Anterior cingulate cortex (tissue), 58 donors: ENCODE measurements around the gene SFXN1.
"Not testable (repeated sequence)": the region's sequence is repeated elsewhere in the genome, so short reads cannot be mapped to it uniquely, and the experiment has no call there.

Experiments
- DNase-seq, 58 donors: peaks; one replicate each; lab custom pipeline; 2025; lab: John Stamatoyannopoulos, UW

Gene SFXN1, protein sequence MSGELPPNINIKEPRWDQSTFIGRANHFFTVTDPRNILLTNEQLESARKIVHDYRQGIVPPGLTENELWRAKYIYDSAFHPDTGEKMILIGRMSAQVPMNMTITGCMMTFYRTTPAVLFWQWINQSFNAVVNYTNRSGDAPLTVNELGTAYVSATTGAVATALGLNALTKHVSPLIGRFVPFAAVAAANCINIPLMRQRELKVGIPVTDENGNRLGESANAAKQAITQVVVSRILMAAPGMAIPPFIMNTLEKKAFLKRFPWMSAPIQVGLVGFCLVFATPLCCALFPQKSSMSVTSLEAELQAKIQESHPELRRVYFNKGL

DNA sequence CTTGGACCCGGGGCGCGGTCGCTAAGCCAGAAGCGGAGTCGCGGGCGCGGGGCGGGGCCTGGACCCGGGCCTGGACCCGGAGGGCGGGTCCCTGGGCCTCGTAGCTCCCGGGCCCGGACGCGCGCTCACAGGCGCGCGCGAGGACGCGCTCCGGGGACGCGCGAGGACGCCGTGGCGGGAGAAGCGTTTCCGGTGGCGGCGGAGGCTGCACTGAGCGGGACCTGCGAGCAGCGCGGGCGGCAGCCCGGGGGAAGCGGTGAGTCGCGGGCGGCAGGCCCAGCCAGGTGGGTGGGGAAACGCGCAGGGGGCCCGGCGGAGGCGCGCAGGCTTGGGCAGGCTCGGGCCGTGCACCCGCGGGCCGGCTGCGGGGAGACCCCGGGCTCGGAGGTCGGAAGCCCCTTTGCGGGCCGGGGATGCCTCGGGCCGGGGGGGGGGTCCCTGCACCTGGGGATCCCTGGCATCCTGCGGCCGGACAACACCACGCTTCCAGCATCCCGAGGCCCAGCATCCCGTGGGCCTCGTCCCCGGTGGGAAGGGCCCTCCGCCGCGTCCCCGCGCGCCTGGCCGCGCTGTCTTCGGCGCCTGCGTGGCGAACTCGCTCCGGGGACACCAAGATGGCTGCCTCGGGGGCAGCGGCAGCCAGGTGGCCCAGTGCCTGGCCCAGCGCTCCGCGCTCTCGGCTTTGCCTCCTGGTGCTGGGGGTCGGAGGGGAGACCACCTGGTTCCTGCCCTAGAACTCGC is at the start of gene SFXN1:
SFXN1 (plus strand) TSS at position 177 of the 741 bp plus-strand sequence. CDS start 13,544 bp downstream, outside the sequence.
- peak in 57 of 58 donors; percentile 18 to 87 (median 71) for DNase-seq

DNA sequence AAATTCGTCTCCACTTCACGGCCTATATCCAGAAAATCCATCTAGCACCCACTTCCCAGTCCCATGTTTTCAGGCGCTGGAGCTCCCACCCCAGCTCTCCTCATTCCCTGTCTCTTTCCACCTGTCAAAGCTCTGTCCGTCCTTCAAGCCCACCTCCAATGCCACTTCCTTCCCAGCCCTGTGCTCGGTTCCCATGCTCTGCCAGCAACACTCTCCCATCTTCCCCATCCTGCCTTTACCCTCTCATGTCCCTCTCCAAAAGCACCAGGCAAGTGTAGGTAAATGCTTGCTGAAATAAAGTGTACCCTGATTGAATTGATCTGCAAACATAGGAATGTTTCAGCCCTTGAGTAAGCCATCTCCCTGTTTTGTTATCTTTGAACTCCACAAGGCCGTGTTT is 43.6 kb upstream of the SFXN1 start:
- DNase-seq = no peak

DNA sequence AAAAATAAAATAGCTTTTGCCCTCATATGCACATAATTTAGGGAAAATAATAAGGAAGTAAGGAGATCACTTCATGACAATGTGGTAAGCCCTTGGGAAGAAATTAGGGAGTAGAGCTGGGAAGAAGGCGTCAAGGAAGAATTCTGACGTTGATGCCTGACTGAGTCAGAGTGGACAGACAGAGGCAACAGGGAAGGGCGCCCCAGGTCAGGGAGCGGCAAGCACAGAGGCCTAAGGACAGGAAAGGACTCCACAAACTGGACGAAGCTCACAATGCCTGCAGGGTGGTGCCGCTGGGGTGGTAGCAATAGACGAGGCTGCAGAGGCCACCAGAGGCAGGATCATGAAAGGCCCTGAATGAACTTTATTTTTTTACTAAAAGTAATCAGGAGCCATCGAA is 42.0 kb upstream of the SFXN1 start:
- no peak for DNase-seq

DNA sequence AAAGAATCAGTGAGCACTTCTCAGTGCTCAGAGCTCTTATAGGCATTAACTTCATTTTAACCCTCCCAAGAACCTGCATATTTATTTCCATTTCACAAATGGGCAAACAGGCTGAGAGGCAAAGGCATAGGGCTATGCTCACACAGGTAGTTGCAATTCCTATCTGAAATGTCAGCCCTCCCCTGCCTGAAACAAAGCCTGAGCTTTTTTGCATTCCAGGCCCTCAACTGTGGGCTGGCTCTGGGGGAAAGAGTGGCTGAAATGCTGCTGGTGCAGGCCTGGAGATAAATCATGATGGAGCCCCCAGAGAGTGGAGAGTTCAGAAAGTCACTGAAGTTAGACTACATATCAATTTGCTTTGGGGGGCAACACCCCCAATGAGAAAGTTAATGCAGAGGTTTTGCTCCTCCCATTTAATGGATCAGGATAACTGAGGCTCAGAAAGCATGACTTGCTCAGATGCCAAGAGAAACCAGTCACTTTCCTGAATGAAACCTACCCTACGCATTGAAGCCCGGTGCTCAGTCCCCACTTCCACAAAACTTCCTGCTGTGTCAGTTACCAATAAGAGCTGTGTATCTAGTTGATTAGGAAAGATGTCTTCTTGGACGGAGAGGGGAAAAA is 40.0 kb upstream of the SFXN1 start:
- DNase-seq = no peak

DNA sequence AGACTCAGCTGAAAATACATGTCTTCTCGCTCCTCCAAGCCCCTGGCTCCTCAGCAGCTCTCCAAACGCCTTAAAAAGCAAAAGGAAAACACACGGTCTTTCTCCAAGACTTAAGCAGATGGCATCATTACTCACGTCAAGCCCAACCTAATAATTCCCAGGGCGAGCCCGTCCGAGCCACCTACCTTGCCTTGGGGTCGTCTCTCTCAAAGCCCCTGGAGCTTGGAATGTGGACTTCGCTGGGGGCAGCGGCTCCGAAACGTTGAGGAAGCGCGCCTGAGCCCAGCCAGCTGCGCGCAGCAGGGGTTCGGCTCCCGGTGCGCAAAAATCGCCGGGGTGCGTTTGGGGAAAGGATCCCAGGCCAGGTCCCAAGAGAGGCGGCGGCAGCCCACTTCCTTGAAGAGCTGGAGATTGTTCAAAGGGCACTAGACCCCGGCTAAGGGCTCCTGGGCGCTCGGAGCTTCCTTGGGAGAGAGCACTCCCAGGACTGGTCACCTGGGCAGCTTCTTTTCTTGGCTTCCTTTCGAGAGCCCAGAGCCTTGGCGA is 34.8 kb upstream of the SFXN1 start:
- DNase-seq = no peak

DNA sequence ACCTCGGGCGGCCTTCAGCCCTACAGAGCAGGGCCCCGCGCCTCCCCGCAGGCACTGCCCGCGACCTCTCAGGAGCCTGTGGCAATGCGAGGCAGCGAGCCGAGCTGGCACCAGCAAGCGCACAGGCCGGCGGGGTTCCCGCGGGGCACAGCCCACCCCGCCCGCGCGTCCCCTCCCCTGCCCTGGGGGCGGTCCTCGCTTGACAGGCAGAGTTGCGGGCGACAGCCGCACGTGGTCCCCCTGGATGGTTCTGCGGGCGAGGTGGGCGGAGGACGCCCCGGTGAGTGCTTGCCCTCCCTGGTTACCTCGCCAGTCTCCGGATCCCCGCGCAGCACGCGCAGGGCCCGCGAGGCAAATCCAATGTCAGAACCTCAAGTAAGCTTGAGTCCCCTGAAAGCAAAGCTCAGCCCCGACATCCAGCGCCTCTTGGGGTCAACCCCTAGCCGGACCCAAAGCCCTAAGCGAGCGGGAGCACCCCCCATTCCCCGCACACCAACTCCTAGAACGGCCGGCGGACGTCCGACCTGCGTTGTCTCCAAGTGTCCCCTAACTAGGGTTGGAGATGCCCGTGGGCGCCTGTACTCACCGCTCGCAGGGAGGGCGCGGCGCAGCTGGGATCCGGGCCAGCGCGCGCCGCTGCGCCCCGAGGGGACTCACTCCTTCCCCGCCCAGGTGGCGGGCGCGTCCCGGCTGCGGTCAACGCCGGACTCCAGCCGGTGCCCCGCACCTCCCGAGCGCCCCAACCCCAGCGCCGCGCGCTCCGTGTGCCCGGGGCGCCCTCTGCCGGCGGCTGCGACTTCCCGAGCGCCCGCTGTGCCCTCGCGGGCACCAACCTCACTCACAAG is 34.1 kb upstream of the SFXN1 start, which contains the start of gene DRD1:
DRD1 (minus strand) TSS at position 123 of the 845 bp plus-strand sequence. CDS start 1,083 bp downstream, outside the sequence.
- DNase-seq = peak in 40 of 58 donors; percentile 9 to 66 (median 35)

DNA sequence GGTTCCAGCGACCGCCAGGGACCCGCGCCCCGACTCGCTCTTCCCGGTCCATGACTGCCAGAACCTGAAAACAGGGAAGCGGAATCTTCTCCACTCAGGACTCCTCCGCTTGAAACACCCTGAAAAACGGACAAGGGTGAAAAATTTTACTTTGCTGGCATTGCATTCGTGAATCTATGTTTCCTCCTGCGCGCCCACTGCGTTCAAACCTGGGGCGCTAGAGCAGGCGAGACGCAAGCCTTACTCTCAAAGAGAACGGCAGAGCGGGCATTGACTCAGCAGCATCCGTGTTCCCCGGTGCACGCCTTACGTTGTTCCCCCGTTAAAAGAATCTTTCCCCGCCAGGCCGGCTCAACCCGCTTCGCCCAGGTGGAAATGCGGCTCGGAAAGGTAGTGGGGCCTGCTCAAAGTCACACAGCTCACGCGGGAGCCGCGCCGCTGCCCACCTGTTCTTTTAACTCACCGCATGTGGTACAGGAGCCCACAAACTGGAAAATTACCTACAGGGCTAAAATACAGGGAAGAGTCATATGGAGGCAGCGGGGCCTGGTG is 33.4 kb upstream of the SFXN1 start:
- peak in 1 of 58 donors; percentile 32 for DNase-seq

DNA sequence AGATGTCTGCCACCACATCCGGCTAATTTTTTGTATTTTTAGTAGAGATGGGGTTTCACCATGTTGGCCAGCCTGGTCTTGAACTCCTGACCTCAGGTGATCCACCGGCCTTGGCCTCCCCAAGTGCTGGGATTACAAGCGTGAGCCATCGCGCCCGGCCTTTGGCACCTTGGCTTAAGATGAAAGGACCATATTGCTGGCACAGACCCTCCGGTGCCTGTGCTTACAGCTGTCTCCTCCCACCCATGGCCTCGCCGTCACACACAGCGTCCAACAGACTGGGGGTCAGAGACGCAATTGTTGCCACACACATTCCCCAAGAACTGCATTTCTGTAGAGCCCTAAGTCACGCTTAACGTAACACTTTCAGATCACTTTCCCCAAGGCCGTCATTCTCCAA is 32.0 kb upstream of the SFXN1 start:
- DNase-seq = not testable (repeated sequence)

DNA sequence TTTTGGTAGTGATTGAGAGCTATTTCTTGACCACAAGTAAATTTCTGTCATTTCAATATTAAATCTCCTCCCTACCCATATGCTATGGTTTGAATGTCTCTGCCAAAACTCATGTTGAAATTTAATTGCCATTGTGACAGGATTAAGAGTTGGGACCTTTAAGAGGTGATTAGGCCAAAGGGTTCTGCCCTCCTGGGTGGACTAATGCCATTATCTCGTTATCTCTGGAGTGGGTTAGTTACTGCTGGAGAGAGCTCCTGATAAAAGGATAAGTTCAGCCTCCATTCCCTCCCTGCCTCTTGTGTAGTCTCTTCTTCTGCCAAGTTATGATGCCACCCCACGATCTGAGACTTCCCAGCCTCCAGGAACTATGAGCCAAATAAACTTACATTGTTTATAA is 30.8 kb upstream of the SFXN1 start:
- no peak for DNase-seq

DNA sequence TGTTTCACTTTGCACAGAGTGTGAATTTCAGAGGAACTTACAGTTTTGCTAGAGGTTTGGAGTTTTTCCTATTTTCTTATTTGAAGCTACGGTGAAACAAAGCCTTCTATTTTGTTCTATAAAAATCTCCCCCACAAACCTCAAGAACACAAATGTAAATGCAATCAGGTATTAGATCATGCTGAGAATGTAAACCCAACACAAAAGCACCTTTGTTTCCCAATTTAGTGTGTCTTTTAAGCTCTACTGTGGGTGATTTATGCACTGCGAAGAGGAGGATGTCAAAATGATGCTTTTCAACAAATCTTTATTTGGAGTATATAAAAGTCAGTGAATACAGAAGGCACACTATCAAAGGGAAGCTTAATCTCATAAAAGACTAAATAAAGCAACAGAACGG is 30.1 kb upstream of the SFXN1 start:
- DNase-seq = no peak

DNA sequence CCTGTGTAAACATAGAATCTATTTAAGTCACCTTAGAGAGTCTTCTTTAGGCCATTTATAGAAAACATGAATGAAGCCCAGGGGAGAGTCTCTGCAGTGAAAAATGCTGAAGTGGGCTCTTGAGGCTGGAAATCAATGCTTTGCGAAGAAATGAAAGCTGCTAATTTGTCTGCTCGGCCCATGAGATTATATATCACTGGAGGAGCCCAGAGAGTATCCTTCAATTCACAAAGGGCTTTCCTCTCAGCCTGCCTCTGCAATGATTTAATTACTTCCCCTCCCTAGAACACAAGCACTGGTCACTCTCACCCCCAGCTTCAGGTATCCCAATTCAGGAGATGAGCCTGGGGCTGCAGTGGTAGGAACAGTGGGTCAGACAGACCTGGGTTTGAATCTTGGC is 26.2 kb upstream of the SFXN1 start:
- no peak for DNase-seq

DNA sequence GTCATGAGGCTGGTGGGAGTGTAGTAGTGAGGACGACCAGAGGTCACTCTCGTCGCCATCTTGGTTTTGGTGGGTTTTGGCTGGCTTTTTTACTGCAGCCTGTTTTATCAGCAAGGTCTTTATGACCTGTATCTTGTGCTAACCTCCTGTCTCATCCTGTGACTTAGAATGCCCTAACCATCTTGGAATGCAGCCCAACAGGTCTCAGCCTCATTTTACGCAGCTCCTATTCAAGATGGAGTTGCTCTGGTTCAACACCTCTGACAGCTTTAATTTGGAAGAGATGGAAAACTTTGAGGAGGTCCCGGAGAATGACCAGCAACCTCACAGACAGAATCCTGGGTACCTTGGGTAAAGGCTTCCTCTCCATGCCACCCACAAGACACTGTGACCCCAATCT is 24.0 kb upstream of the SFXN1 start:
- DNase-seq = not testable (repeated sequence)

DNA sequence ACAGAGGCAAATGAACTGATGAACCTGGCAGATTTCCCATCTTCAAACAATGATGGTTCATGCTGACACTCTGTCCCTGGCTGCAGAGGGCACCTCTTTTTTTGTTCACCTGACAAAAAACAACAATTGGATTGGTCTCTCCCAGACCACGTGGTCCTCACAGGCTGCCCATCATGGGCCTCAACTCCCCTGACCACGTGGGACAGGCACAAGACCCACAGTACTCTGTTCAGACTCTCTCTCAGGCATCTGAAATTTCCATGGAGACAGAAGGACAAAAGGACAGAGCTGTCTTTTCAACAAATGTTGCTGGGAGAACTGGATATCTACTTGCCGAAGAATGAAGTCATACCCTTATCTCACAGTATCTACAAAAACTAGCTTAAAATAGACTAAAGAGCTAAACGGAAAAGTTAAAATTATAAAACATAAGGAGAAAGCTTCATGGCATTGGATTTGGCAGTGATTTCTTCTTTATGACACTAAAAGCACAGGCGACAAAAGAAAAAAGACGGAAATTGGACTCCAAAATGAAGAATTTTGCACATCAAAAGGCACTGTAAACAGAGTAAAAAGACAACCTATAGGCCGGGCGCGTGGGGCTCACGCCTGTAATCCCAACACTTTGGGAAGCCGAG is 22.1 kb upstream of the SFXN1 start:
- peak in 1 of 58 donors; percentile 19 for DNase-seq

DNA sequence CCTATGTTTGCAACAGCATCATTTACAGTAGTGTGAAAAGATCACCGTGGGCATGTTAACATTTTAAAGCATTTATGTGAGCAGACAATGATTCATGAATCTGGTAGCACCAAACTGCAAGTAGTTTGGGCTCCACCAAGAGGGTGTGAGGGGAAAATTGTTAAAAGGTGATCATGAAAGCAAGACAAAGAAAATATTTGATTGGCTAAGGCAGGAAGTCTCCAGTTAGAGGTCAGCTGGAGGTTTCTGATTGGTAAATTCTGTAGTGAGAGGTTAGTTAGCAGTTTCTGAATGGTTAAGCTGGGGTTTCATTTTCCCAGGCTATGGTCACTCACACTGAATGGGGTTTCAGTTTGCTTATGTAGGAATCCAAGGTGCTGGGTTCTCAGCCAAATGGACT is 20.9 kb upstream of the SFXN1 start:
- DNase-seq = no peak

DNA sequence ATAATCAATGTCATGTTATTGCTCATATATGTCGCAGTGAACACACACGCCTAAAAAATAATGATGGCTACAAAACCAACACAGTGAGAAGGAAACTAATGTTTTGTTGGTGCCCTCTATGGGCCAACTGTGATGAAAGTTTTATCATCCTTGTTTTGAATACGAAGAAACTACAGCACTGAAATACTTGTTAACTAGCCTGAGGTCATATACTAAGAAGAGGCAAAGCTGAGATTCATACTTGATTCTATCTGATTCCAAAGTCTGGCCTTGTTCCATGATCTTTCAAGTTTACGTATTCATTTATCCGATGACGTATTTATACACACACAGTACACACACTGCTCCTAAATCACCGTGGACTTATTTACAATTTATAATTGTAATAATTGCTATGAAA is 18.2 kb upstream of the SFXN1 start:
- DNase-seq = no peak

DNA sequence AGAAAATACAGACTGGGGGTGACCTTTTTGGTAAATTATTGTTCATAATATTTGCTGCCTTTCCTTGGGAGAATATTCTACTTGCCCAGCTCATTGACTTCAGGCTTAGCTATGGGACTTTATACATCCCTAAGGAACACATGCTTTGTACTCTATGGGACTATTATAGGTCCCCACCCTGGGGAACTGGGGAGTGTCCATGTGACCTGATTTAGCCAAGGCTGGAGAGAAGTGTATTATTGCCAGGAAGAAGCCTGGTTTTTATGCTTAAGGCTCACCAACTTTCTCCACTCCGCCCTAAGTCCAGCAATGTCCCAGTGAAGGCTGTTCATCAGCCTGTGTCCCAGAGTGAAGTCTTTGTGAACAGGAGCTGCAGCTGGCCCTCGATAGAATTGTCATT is 17.8 kb upstream of the SFXN1 start:
- DNase-seq = no peak

DNA sequence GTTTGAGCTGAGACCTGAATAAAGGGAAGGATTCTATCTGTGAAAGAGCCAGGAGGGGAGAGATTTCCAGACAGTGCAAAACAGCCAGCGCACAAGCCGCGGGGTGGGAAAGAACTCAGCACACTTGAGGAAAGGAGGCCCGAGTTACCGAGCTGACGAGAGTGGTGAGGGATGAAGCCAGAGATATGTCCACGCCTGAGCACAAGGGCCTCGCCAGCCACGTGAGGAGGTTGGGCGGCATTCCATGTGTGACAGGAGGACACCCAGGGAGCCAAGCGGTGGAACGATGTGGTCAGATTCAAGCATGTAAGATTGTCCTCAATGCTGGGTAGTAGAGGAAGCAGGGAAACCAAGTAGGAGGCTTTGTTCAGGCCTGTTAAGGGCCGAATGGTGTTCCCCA is 17.0 kb upstream of the SFXN1 start:
- DNase-seq = no peak

DNA sequence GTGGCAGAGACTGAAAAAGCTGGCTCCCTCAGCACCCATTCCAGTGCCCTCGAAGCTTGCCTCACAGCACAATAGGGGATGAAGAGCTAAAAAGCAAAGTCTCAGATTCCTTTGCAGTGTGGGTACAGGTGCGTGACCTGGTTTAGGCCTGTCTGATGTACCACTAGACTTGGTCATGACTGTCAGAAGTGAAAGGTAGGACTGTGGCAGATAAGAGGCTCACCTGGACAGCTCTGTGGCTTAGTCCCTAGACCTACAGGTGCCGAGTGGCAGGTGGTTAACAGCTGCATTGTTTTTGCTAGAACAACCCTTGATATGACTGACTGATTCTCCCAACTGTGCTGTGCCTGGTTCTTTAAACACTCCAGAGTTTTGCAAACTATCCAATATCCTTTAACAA is 14.7 kb upstream of the SFXN1 start:
- DNase-seq = no peak
